HG03095 (cell line): Measurements from ENCODE around the gene ZNF22.

Experiments
- ATAC-seq: cut with Tn5 transposase; IDR thresholded peaks from one replicate; pipeline ENCODE4 v1.9.1; 2021; ENCODE audit warnings: moderate library complexity; ENCODE audit not compliant: unreplicated experiment

ZNF22 gene

DNA sequence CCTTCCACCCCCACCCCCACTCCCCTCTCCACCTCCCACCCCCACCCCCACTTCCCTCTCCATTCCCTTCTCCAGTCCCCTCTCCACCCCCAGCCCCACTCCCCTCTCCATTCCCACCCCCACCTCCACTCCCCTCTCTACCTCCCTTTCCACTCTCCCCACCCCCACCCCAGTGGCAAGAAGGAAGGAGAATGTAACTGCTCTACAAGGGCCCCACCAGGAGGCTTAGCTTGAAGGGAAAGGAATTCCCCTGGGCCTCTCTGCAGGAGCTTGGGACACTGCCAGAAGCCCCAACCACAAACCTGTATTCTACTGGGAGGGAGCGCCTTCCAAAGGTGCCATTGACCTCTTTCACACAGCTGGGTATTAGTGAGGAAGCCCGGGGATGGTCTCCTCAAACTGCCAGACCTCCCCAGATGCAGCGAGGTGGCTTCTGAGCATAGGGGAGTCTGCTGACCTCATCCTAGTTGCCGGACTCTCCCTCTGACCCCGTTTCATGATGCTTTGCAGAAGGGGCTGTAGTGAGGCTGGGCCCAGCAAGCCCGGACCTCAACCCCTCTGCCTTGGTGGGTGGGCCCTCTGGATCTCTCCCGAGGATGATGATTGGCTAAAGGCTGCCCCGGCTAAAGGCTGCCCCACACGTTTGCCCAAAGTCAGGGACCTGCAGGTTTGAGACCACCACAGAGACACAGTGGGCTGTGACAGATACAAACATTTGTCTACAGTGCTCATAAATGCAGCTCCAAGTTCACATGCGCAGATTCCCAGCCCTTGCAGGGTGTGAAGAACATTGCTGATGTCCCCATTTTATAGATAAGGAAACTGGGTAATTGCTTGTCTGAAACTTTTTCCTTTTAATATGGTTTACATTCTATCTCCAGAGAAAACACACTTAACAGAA, 25.0 kb upstream of the ZNF22 start:
- no peak for ATAC-seq

GRCh38 chr10:44976352-44977198, 24.1 kb upstream of the ZNF22 start:
- ATAC-seq, result no peak

GRCh38 chr10:44977287-44978212, 23.2 kb upstream of the ZNF22 start:
- no peak for ATAC-seq

GRCh38 chr10:44978213-44978569, 22.5 kb upstream of the ZNF22 start:
- no peak for ATAC-seq

- ATAC-seq, result no peak
These were observed 22.0 kb upstream of the ZNF22 start, which contains the start of gene DEPP1 for GRCh38 chr10:44978570-44979280. DEPP1 (minus strand) TSS chr10:44978809; CDS start chr10:44978030, 779 bp downstream.

DNA sequence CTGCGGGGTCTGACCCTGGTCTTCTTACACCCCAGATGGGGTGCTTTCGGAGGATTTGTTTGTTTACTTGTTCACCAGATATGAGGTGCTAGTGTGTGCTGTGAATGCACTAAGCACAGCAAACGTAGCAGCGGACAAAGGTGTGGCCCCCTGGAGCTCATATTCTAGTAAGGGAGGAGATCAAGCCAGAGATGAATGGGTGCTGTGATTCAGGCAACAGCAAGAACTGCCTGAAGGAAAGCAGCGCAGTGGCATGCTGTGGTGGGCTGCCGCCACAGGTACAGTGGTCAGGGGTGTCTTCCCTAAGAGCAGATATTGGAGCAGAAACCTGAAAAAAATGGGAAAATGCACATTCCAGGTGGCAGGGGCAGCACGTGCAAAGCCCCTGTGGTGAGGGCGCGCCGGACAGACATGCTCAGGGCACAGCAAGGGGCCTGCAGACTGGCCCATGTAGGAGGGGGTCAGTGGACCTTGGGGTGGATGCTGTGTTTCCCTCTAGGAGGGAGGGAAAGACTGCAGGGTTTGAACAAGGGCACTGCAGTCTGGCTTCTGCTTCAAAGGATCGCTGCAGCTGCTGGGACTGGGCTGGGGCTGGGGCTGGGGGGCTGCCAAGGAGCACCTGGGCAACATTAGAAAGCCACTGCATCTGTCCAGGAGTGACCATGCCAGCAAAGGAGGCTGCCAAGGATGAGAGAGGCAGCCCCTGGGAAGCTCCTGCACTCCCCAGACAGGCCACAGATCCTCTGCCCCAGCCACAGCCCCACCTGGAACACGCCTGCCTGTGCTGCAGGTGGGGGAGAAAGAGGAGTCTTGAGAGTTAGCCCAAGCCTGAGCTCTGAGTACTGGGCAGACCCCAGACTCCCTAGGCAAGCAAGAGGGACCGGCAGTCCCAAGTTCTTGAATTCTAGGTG, 21.2 kb upstream of the ZNF22 start:
- no peak for ATAC-seq

DNA sequence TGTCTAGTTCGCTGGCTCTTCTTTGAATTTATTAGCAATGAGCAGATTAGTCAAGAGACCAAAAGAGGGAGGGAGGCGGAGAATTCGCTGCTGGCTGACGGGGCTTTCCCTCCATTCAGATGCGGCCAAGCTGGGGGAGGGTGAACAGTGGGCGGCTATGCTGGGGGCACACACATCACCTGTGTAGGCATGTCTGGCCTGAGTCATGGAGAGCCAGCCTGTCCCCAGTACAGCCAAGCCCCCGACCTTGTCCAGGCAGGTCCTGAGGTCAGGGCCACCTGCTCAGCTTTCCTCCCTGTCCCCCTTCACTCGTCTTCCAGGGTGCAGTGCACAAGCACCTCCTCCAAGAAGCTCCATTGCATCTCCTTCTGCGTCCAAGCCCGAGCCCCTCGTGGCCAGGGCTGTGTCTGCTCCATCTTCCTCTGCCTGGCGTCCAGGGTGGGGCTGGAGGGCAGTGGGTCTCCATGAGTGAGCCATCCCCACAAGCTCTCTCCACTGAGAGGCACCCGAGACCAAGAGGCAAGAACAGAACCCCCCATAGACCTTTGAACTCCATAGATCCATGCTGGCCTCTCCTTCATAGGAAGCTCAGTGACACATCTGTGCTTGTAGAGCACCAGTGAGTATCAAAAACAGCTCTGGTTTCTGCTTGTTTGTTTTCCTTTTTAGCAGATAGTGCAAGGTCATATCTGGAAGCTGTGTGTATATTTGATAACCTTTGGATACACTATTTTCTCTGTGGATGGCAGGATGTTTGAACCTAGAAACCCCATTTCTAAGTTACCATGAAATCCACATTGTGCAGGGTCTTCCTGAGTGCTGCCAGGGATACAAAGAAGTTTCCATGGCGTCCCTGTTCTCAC, 20.2 kb upstream of the ZNF22 start:
- ATAC-seq, result no peak

- peak; percentile 50 for ATAC-seq
These were observed 19.3 kb upstream of the ZNF22 start for GRCh38 chr10:44981172-44982113.

DNA sequence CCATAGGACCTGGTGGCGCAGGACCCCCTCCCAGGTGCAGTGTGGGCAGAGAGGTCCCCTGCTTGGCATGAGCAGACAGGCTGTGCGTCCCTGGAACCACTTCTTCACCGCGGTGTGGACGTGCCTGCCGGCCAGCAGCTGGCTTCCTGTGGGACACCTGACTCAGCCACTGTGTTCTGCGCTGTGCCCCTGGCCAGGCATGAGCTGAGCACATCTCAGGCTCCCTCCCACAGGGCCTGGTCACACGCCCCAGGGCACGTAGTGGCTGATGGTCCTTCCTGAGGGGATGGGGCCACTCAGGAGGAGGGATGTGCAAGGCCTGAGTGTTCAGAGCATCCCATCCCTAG, 18.6 kb upstream of the ZNF22 start:
- no peak for ATAC-seq

GRCh38 chr10:44982496-44982895, 18.2 kb upstream of the ZNF22 start:
- no peak for ATAC-seq

- ATAC-seq, result no peak
These were observed 17.4 kb upstream of the ZNF22 start for GRCh38 chr10:44983066-44983894.

- no peak for ATAC-seq
These were observed 16.8 kb upstream of the ZNF22 start for GRCh38 chr10:44983895-44984278.

DNA sequence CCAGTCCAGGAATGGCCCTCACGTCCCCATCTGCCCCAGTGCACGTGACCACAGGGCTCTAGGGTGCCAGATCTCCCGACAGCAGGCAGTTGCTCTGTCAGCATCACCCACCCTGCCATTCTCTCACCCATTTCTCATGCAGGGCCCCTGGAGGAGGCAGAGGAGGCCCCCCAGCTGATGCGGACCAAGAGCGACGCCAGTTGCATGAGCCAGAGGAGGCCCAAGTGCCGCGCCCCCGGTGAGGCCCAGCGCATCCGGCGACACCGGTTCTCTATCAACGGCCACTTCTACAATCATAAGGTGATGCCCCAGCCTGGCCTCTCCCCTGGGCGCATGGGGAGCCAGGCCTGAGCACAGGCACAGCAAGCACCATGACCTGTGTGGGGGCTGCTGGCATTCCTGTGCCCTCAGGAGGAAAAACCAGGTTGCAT, 16.0 kb upstream of the ZNF22 start:
- ATAC-seq, result no peak

DNA sequence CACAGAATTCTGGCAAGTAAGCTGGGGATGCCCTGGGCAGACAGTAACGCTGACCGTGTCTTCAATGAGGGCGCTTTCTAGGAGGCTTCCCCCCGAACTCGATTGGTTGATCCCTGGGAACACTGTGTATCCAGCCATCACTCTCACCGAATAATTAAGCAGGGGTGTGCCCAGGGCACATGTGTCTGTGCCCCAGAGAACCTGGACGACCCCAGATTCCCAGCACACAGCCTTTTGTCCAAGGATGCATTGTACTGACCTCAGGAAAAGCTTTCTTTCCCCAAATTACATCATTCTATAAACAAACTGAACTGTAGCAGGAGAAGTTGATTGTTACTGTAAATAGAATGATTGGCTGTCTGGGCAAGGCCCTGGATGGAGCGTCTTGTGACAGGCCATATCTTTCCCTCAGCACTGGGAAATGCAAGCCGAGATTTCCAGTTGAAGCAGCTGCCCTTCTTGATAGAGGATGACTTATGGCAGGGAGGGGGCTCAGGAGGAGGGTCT, 15.5 kb upstream of the ZNF22 start:
- no peak for ATAC-seq

GRCh38 chr10:44986179-44986578, 14.5 kb upstream of the ZNF22 start:
- no peak for ATAC-seq

DNA sequence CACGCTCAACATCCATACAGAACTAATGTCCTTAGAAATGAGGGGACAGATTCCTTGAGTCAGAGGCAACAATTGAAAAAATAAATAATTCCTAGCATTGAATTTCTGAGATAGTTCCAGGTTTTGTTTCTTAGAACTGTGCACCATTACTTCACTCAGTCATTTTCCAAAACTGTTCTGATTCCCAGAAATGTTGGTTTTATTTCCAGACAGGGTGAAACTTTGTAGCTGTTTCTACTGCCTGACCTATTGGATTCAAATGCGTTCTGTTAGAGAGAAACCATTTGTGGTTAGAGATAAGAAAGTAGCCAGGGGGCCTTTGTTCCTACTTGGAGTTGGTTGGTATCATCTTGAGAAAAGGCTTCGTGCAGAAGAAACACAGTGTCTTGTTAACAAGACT, 14.1 kb upstream of the ZNF22 start:
- ATAC-seq, result no peak
